ENCODE measurements around the gene GABRQ.
"Not testable (repeated sequence)": the region's sequence is repeated elsewhere in the genome, so short reads cannot be mapped to it uniquely, and the experiment has no call there.

Gene GABRQ

GRCh38 chrX:152663086-152663485 lies 25.4 kb downstream of the GABRQ start:
- no peak for DNase-seq

DNA sequence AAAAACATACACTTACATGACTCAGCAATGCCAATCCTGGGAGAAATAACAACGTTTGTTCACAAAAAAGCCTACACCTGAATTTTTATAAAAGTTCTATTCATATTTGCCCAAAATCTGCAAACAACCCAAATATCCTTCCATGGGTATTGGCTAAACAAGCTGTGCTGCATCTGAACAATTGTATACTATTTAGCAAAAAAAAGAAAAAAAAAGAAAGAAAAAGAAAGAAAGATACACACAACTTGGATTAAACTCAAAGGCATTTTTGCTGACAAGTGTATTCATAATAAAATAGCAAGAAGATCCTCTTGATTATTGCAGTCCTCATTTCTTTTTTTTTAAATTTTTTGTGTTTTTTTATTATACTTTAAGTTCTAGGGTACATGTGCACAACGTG lies 36.4 kb downstream of the GABRQ start:
- DNase-seq = no peak

GRCh38 chrX:152674652-152675051 lies 37.0 kb downstream of the GABRQ start:
- DNase-seq = not testable (repeated sequence)

DNA sequence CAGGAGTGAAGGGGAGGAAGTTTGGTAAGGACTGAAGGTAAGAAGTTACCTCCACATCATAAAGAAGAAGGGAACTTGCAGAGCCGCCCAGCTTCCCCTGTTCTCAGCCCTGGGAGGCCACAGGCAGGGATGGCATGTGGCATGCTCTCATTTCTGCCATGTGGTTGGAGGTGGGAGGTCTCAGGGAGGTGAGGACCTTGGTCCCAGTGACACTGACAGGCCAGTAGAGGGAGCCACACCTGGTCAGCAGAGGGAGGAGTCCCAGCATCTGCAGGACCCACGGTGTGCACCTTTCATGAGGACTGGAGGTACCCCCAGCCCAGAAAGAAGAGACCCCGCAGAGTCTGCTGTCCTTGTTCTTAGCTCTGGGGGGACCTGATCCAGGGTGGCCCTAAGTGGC lies 43.3 kb downstream of the GABRQ start:
- DNase-seq = not testable (repeated sequence)

- not testable (repeated sequence) for DNase-seq
Measured at GRCh38 chrX:152697952-152698931, 60.5 kb downstream of the GABRQ start, which contains the start of gene MAGEA3. MAGEA3 (plus strand) TSS chrX:152698794; CDS start chrX:152700833, 2,039 bp downstream.

- not testable (repeated sequence) for DNase-seq
Measured at GRCh38 chrX:152700390-152700789, 62.7 kb downstream of the GABRQ start.

DNA sequence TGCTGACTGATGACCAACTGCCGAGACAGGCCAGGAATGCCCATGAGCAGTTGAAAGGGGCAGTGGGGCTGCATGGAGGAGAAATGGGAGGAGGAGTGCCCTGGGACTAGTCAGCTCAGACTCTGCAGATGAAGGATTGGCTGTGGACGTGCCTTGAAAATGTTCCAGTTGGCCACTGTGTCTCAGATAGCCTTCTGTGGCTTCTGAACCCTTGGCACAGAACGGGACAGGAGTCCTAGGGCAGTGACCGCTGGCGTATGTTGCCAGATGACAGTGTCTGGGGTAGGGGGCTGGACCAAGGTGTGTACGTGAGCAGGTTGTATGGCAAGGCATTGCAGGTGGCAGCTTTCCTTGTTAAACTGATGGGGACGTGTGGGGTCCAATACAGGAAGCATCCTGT lies 68.8 kb downstream of the GABRQ start:
- DNase-seq = not testable (repeated sequence)

All from DMS79 (cell line).